GM20000 (cell line): ENCODE measurements around the gene GOLGA8N.
"Not testable (repeated sequence)": the region's sequence is repeated elsewhere in the genome, so short reads cannot be mapped to it uniquely, and the experiment has no call there.

Source experiments
- DNase-seq: peaks from one replicate; pipeline ENCODE4 v3.0.0; 2012; ENCODE audit warnings: low spot score
- CTCF ChIP-seq: IDR thresholded peaks from 2 replicates; pipeline ENCODE4 v1.5.1; 2012; ENCODE audit warnings: mild to moderate bottlenecking, control low read depth; ENCODE audit errors: extremely low read depth, missing control alignments

The GOLGA8N gene

GRCh38 chr15:32593151-32593550, at the start of gene GOLGA8N:
Gene GOLGA8N (plus strand): TSS chr15:32593456.
- not testable (repeated sequence) for DNase-seq

GRCh38 chr15:32543456-32543855, 49.8 kb upstream of the GOLGA8N start:
- DNase-seq, result not testable (repeated sequence)

GRCh38 chr15:32545129-32545528, 48.1 kb upstream of the GOLGA8N start:
- not testable (repeated sequence) for DNase-seq

- DNase-seq, result not testable (repeated sequence)
Measured at GRCh38 chr15:32554587-32554986, 38.7 kb upstream of the GOLGA8N start.

GRCh38 chr15:32562198-32562597, 31.1 kb upstream of the GOLGA8N start:
- DNase-seq, result not testable (repeated sequence)

GRCh38 chr15:32568988-32569387, 24.3 kb upstream of the GOLGA8N start:
- not testable (repeated sequence) for DNase-seq

- not testable (repeated sequence) for DNase-seq
Measured at GRCh38 chr15:32578482-32578881, 14.8 kb upstream of the GOLGA8N start.

GRCh38 chr15:32585844-32586243, 7.4 kb upstream of the GOLGA8N start:
- DNase-seq, result not testable (repeated sequence)

- DNase-seq, result not testable (repeated sequence)
Measured at GRCh38 chr15:32609518-32609917, 16.3 kb downstream of the GOLGA8N start.

- not testable (repeated sequence) for DNase-seq
Measured at GRCh38 chr15:32610719-32611118, 17.5 kb downstream of the GOLGA8N start.

- DNase-seq, result not testable (repeated sequence)
Measured at GRCh38 chr15:32614712-32615050, 21.4 kb downstream of the GOLGA8N start.

- peak; percentile 58 for DNase-seq
Measured at GRCh38 chr15:32615051-32615870, 22.0 kb downstream of the GOLGA8N start, which contains the start of gene ARHGAP11A. Gene ARHGAP11A (plus strand): TSS chr15:32615504. CDS start chr15:32616212, 708 bp downstream.

GRCh38 chr15:32615871-32616426, 22.7 kb downstream of the GOLGA8N start:
- DNase-seq, result not testable (repeated sequence)

- TF ChIP-seq CTCF, result no peak
- DNase-seq, result no peak
Measured at GRCh38 chr15:32636410-32636809, 43.2 kb downstream of the GOLGA8N start.

GRCh38 chr15:32636908-32637567, 43.8 kb downstream of the GOLGA8N start:
- no peak for DNase-seq
- no peak for TF ChIP-seq CTCF
